Measurements from ENCODE around the gene KIAA0930.

KIAA0930 gene

GRCh38 chr22:45237065-45237990 is 3.4 kb downstream of the KIAA0930 start:
- peaks cover 8% of the 10 kb centered on the region for H3K27me3 Mint-ChIP-seq
- H3K4me3 Mint-ChIP-seq, result no peak overlapping the region
- H3K27ac Mint-ChIP-seq, result peak overlapping the region; percentile 30
- no peak for DNase-seq
- CTCF ChIA-PET, result no interaction called here
- peaks cover 4% of the 10 kb centered on the region for H3K36me3 Mint-ChIP-seq
- H3K4me1 Mint-ChIP-seq, result peaks cover 27% of the 10 kb centered on the region
- H3K9me3 Mint-ChIP-seq, result no peaks in the 10 kb centered on the region

DNA sequence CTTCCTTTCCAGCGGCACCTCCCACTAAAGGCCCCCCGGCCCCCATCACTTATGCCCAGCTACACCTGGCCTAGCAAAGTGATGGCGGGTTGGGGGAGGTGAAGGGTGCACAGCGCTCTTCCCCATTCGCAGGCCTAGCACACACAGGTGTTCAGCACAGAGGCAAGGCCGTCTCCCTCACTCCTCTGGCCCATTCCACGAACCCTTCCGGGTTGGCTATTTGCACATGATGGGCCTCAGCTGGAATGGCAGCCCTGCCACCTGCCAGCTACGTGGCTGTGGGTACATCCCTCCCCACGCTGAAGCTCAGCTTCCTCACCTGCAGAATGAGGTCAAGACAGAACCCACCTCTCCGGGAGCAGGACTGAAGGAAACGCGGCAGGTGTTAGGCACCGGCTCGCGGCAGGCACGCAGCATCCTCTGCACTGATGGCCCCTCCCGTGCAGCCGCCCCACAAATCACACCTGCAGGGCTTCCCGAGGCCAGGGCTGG is 4.8 kb downstream of the KIAA0930 start:
- H3K4me1 Mint-ChIP-seq, result peaks cover 17% of the 10 kb centered on the region
- peaks cover 8% of the 10 kb centered on the region for H3K27me3 Mint-ChIP-seq
- DNase-seq, result no peak
- H3K9me3 Mint-ChIP-seq, result no peaks in the 10 kb centered on the region
- H3K36me3 Mint-ChIP-seq, result peaks cover 4% of the 10 kb centered on the region
- H3K4me3 Mint-ChIP-seq, result no peak overlapping the region
- no peak overlapping the region for H3K27ac Mint-ChIP-seq
- CTCF ChIA-PET, result no interaction called here

DNA sequence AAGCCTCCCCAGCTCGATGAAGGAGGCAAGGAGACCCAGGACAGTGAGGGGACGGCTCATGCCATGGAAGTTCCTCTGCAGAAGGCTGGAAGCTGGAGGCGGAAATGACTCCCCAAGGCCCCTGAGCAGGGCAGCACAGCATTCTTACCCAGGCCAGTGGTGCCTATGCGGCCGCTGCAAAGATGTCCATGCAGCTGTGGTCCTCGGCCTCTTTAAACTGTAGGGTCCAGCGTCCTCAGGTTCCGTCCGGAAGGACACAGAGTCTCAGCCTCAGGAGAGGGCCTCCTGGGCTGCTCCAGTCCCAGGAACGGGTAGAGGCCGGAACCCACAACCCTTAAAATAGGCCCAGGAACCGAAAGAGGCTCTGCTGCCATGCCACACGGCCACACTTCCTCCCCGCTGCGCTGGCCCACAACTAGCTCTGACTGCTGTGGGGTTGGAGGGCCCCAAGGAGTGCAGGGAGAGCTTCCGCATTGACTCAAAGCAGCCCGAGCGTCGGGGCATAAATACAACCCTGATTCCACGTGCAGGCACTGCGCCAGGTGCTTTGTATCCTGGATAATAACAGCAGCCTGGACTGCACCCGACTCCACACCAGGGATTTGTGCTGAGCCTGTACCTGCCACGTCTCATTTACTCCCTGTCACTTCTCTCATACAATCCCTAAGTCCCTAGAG is 5.5 kb downstream of the KIAA0930 start:
- no peak for DNase-seq
- Mint-ChIP-seq H3K4me3 (no peak overlapping the region), H3K27me3 (peaks cover 7% of the 10 kb centered on the region), H3K4me1 (peaks cover 17% of the 10 kb centered on the region), H3K27ac (no peak overlapping the region), H3K9me3 (no peaks in the 10 kb centered on the region), H3K36me3 (peaks cover 4% of the 10 kb centered on the region)
- CTCF ChIA-PET, result no interaction called here

GRCh38 chr22:45233827-45234226 is 6.9 kb downstream of the KIAA0930 start:
- Mint-ChIP-seq H3K27me3 (peaks cover 4% of the 10 kb centered on the region), H3K4me3 (no peak overlapping the region), H3K27ac (no peak overlapping the region), H3K4me1 (peaks cover 3% of the 10 kb centered on the region), H3K36me3 (peaks cover 4% of the 10 kb centered on the region), H3K9me3 (no peaks in the 10 kb centered on the region)
- CTCF ChIA-PET, result interaction anchor here (0.6 kb wide), 1 partner anchor 317 kb away, joined by 3 read pairs; no protein-coding TSS in a partner anchor
- DNase-seq, result no peak

DNA sequence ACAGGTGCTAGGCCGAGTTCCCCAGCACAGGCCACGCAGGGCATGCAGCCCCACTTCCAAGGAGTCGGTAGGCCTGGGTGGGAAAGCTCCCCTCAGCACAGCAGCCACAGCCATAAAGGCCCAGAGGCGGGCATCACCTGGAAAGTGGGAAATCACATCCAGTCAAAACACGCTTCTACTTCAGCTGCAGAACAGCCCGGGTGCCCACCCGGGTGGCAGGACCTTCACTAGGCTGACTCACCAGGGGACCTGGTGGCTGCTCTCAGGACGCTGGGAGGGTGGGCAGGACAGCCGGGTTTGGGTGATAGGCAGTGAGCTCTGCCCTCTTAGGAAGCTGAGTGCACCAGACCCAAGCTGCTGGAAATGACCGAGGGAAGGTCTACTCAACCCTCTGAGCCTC is 7.3 kb downstream of the KIAA0930 start:
- CTCF ChIA-PET, result interaction anchor here (0.6 kb wide), 1 partner anchor 317 kb away, joined by 3 read pairs; no protein-coding TSS in a partner anchor
- H3K36me3 Mint-ChIP-seq, result peaks cover under 1% of the 10 kb centered on the region
- peaks cover under 1% of the 10 kb centered on the region for H3K4me1 Mint-ChIP-seq
- peaks cover 1% of the 10 kb centered on the region for H3K27me3 Mint-ChIP-seq
- no peak for DNase-seq
- H3K9me3 Mint-ChIP-seq, result no peaks in the 10 kb centered on the region
- H3K4me3 Mint-ChIP-seq, result no peak overlapping the region
- no peak overlapping the region for H3K27ac Mint-ChIP-seq

DNA sequence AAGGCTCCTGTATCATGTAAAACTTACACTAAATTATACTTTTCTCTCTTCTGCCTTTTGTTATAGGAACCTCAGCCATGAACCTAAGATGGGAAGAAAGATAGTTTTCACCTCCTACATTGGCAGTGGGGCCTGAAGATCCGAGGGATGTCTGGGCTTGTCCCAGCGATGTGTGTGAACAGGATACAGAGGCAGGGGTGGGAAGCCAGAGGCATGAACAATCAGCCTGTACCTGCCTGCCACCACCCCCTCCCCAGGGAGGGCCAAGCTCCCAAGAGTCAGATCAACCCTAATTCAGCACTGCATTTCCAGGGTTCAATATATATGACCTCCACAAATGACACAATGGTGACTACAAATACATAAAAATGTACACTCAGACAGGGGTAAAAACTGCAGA is 9.4 kb downstream of the KIAA0930 start:
- Mint-ChIP-seq H3K36me3 (no peaks in the 10 kb centered on the region), H3K27me3 (no peaks in the 10 kb centered on the region), H3K4me1 (no peaks in the 10 kb centered on the region), H3K27ac (no peak overlapping the region), H3K4me3 (no peak overlapping the region), H3K9me3 (no peaks in the 10 kb centered on the region)
- no peak for DNase-seq
- CTCF ChIA-PET, result no interaction called here

DNA sequence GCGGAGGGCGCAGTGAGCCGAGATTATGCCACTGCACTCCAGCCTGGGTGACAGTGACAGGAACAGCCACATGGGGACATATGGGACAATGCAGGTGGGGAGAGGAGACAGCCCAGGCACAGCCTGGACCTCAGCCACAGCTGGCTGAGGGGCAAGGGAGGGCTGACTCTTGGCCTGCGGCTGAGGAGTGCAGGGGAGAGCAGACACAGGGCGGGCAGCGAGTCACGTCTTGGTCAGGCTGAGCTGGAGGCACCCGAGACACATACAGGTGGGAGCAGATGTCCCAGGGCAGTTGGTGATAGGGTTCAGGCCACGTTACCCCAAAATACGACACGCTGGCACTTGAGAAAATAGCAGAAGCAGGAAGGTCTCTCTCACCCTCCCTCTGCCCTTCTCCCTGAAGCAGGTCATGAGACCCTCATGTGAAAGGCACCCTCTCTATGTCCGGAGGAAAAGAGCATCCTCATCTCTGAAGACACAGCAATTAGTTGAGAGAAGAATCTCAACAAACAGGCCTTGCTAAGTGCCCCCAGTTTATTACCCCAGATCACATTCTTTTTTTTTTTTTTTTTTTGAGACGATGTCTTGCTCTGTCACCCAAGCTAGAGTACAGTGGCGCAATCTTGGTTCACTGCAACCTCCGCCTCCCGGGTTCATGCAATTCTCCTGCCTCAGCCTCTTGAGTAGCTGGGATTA is 10.5 kb downstream of the KIAA0930 start:
- Mint-ChIP-seq H3K9me3 (no peaks in the 10 kb centered on the region), H3K27ac (no peak overlapping the region), H3K27me3 (no peaks in the 10 kb centered on the region), H3K36me3 (no peaks in the 10 kb centered on the region), H3K4me3 (no peak overlapping the region), H3K4me1 (no peaks in the 10 kb centered on the region)
- CTCF ChIA-PET, result no interaction called here
- no peak for DNase-seq

- Mint-ChIP-seq H3K4me1 (no peaks in the 10 kb centered on the region), H3K27ac (no peak overlapping the region), H3K27me3 (no peaks in the 10 kb centered on the region), H3K9me3 (no peaks in the 10 kb centered on the region), H3K4me3 (no peak overlapping the region), H3K36me3 (no peaks in the 10 kb centered on the region)
- DNase-seq, result no peak
- CTCF ChIA-PET, result no interaction called here
Measured at GRCh38 chr22:45229181-45229580, 11.5 kb downstream of the KIAA0930 start.

DNA sequence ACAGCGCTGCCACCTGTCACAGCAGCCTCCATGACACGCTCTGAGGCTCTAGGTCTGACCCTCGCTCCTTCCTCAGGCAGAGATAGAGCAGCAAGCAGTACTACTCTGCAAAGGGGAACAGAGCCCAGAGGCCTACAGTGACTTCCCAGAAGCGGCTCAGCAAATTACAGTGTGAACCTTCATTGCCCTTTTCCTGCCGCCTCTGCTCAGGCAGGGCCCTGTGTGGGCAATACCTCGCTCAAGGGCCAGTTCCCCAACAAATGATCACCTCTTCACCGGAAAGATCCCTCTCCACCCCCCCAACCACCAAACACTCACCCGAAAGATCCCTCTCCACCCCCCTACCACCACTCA is 12.3 kb downstream of the KIAA0930 start:
- no peak overlapping the region for H3K4me3 Mint-ChIP-seq
- DNase-seq, result no peak
- H3K4me1 Mint-ChIP-seq, result no peaks in the 10 kb centered on the region
- CTCF ChIA-PET, result no interaction called here
- no peak overlapping the region for H3K27ac Mint-ChIP-seq
- no peaks in the 10 kb centered on the region for H3K9me3 Mint-ChIP-seq
- H3K27me3 Mint-ChIP-seq, result no peaks in the 10 kb centered on the region
- no peaks in the 10 kb centered on the region for H3K36me3 Mint-ChIP-seq

DNA sequence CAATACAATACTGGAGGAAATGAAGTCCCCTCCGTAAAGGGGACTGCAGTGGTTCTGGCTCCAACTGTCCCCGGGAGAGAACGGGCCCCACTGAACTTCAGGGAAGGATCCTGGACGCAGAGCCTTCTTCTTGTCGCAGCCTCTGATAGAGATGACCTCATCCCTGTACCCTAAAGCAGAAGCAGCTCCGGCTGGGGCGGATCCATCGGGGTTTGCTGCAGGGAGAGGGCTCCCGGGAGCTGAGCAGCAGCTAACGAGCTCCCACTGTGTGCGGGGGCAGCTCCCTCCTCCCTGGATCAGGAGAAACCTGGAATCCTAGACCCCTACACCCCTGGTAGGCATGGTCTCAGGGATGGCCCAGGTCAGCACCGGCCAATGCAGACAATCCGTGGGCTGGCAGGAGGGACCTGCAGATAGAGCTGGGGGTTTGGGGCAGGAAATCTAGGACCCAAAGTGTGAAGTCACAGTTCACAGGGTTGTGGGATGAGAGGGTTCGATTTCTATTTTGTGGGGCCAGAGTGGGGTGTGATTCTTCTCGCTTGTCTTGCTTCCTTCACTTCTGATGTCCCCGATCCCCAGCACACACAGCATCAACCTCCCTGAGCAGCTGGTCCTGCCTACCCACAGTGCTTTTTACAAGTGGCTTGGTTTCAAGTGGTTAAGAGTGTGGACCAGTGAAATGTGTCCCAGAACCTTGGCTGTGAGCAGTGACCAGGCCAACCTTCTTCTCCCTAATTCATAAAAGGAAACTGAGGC is 12.9 kb downstream of the KIAA0930 start:
- H3K9me3 Mint-ChIP-seq, result no peaks in the 10 kb centered on the region
- H3K27ac Mint-ChIP-seq, result no peak overlapping the region
- no peaks in the 10 kb centered on the region for H3K36me3 Mint-ChIP-seq
- DNase-seq, result no peak
- H3K4me1 Mint-ChIP-seq, result no peaks in the 10 kb centered on the region
- no peak overlapping the region for H3K4me3 Mint-ChIP-seq
- CTCF ChIA-PET, result no interaction called here
- no peaks in the 10 kb centered on the region for H3K27me3 Mint-ChIP-seq

DNA sequence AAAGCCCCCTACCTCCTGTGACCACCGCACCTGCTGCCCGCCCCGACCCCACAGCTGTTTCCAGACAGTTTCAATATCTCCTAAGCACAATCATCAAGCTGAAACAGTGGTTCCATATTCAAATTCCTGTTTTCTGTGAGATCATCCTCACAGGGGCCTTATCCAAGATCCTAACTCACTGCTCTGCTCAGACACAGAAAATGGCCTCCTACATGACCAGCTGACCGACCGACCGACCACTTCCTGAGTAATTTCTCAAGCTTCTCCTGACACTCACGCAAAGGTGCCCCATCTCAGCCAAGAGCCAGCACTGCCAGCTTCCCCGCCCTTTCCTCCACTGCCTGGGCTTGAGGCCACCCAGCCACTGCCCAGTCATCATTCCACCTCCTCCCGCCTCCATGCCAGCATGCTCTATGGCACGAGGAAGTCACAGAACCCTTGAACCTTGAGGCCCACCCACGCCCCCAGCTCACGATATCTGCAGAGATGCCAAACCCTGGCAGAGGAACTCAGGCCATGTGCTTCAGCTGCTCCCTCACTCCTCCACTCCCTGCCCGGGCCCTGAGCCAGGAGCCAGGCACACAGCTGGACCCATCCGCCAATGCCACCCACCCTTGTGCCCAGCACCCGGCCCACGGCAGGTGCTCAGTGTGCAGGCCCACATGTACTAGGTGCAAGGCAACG is 14.0 kb downstream of the KIAA0930 start:
- Mint-ChIP-seq H3K36me3 (no peaks in the 10 kb centered on the region), H3K27ac (no peak overlapping the region), H3K4me3 (no peak overlapping the region), H3K27me3 (no peaks in the 10 kb centered on the region), H3K4me1 (no peaks in the 10 kb centered on the region), H3K9me3 (no peaks in the 10 kb centered on the region)
- CTCF ChIA-PET, result no interaction called here
- no peak for DNase-seq

DNA sequence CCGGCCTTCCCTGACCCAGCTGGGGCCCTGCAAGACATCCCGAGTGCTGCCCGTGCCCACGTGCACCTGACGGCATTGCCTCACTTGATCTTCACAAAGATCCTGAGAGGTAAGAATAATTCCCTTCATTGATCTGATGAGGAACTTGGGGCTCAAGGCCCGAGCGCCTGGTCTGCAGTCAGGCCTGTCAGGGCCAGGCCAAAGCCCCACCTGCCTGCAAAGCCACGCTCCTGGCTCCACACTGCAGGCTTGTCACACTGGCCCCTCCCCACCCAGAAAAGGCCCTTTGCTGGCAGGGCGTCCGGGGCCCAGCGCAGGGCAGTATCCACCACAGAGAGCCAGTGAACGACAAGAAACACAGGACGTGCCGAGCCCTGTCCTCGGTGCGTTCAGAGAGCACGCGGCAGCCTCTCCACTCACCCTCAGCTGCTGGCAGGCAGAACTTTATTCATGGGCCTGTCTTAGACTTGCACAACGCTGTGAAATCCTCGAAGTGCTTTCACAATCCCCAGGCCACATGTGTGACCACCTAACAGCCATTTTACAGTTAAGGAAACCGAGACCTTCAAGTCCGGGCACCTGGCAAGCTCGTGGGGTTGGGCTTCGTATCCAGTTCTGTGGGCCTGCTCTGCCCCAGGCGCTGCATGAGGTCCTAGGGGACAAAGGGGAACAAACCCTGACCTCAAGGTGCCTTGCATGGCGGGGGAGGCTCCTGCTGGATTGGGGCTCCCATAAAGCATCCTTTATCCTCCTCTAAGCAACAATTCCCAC is 14.8 kb downstream of the KIAA0930 start:
- DNase-seq, result no peak
- H3K4me3 Mint-ChIP-seq, result no peak overlapping the region
- no peaks in the 10 kb centered on the region for H3K27me3 Mint-ChIP-seq
- no peaks in the 10 kb centered on the region for H3K4me1 Mint-ChIP-seq
- CTCF ChIA-PET, result no interaction called here
- H3K27ac Mint-ChIP-seq, result no peak overlapping the region
- H3K36me3 Mint-ChIP-seq, result no peaks in the 10 kb centered on the region
- H3K9me3 Mint-ChIP-seq, result no peaks in the 10 kb centered on the region

All from activated naive CD4-positive, alpha-beta T cell treated with anti-CD3 and anti-CD28 coated beads, Interleukin-2, amount 10 ng/mL, durations not matched to agents 7 days and 5 days (primary cell).